Fibroblast of the aortic adventitia (primary cell): Measurements from ENCODE around the gene ARHGAP5. TPM values are rescaled to one million over a fixed set of nuclear protein-coding genes. Genes with fewer than 3 reads are reported as not detected.
A peak's percentile ranks its signal among the peaks of the same experiment; 100 is the strongest.

Source experiments
- DNase-seq: peaks from one replicate; pipeline ENCODE4 v3.0.0-alpha.2; 2010; ENCODE audit warnings: low read depth
- H3K4me3 ChIP-seq: 2 replicates; pipeline ENCODE4 v1.5.1; 2011; ENCODE audit warnings: low read depth, mild to moderate bottlenecking, control low read depth, low read length, moderate library complexity
- CTCF ChIP-seq: IDR thresholded peaks from 2 replicates; pipeline ENCODE4 v1.5.1; 2011; ENCODE audit warnings: mild to moderate bottlenecking, low read length, control low read depth, inconsistent platforms; ENCODE audit not compliant: insufficient read depth
- total RNA-seq: library from RNA; depleted of rRNA; stranded (reverse); fragments of >200 nt; gene quantifications from 2 replicates; pipeline ENCODE4 v1.2.3, GENCODE V29; 2012; ENCODE audit warnings: low replicate concordance

The ARHGAP5 gene
- total RNA-seq, 1 donor = 85.4 TPM

GRCh38 chr14:32064931-32065330, 12.2 kb upstream of the ARHGAP5 start:
- H3K4me3 ChIP-seq = no peak overlapping the region
- DNase-seq = no peak

GRCh38 chr14:32068708-32069107, 8.4 kb upstream of the ARHGAP5 start:
- no peak for DNase-seq
- H3K4me3 ChIP-seq = no peak overlapping the region
- no peak for TF ChIP-seq CTCF

More at GRCh38 chr14:32064931-32065330, 12.2 kb upstream of the ARHGAP5 start:
- TF ChIP-seq CTCF = no peak

GRCh38 chr14:32070282-32070681, 6.8 kb upstream of the ARHGAP5 start:
- H3K4me3 ChIP-seq = no peak overlapping the region
- DNase-seq = no peak

GRCh38 chr14:32072676-32073075, 4.4 kb upstream of the ARHGAP5 start:
- H3K4me3 ChIP-seq = no peak overlapping the region
- no peak for DNase-seq
- TF ChIP-seq CTCF = no peak

More at GRCh38 chr14:32070282-32070681, 6.8 kb upstream of the ARHGAP5 start:
- TF ChIP-seq CTCF = no peak

GRCh38 chr14:32073537-32074189, 3.4 kb upstream of the ARHGAP5 start:
- peak; percentile 77 for TF ChIP-seq CTCF

GRCh38 chr14:32074887-32075572, 2.1 kb upstream of the ARHGAP5 start:
- peak overlapping the region; percentile 87 for H3K4me3 ChIP-seq

More at GRCh38 chr14:32073537-32074189, 3.4 kb upstream of the ARHGAP5 start:
- DNase-seq = peak; percentile 92
- H3K4me3 ChIP-seq = no peak overlapping the region

More at GRCh38 chr14:32074887-32075572, 2.1 kb upstream of the ARHGAP5 start:
- peak; percentile 19 for DNase-seq
- no peak for TF ChIP-seq CTCF
